K562 (cell line): ENCODE results near the gene PARS2. TPM values are rescaled to one million over a fixed set of nuclear protein-coding genes. Genes with fewer than 3 reads are reported as not detected.
A peak's percentile ranks its signal among the peaks of the same experiment; 100 is the strongest.

Experiments
- ATAC-seq: fragments of 200-7000 bp; cut with Tn5 transposase; 3 replicates; pipeline ENCODE4 v1.9.1; 2020; ENCODE audit warnings: moderate library complexity
- BruUV-seq: library from RNA; stranded (reverse); fragments of 400-500 nt; replicated peaks from 2 replicates; lab custom pipeline; 2021; lab: Mats Ljungman, UMichigan
- CTCF ChIA-PET: fragments of 300-600 bp; formaldehyde crosslinking; extraction: SDS; loops from one replicate; lab custom pipeline; 2021; ENCODE audit warnings: low intra/inter-chr PET ratio; lab: Yijun Ruan, JAX
- POLR2A ChIA-PET: fragments of 300-600, 350-650 bp; sonication (Branson Sonifier 250); formaldehyde crosslinking; extraction: SDS; loops from one replicate; lab custom pipeline; 2021; ENCODE audit warnings: antibody characterized with exemption, inconsistent platforms; lab: Yijun Ruan, JAX
- DNase-seq, 4 experiments: peaks; one replicate each; pipeline versions ENCODE4 v3.0.0 to v3.0.0-alpha.2; 2011 to 2018; ENCODE audit warnings: low spot score in 3 of 4, mixed read lengths in 3 of 4; ENCODE audit errors: extremely low read depth in 1 of 4
- FAIRE-seq: peaks from 2 replicates; lab custom pipeline; 2011; peaks lifted over from hg19 to GRCh38; lab: Jason Lieb, UNC
- H2AFZ ChIP-seq: 2 replicates; pipeline ENCODE4 v1.6.0; 2011; ENCODE audit warnings: low read depth, low read length, control low read depth, inconsistent platforms
- H3K27ac ChIP-seq: fragments of 200-600 bp; 3 replicates; pipeline ENCODE4 v1.8.0; 2011; ENCODE audit warnings: low read depth, mild to moderate bottlenecking, control low read depth, inconsistent platforms, low read length, moderate library complexity, mixed read lengths; ENCODE audit errors: extremely low read depth
- H3K27me3 ChIP-seq, 2 experiments: fragments of 300-600 bp in 1 of 2; 2 replicates in 1 of 2; 3 replicates in 1 of 2; pipeline versions ENCODE4 v1.6.0 to v1.8.0; 2011; ENCODE audit warnings: inconsistent platforms in 2 of 2, low read length in 2 of 2, mild to moderate bottlenecking in 1 of 2, mixed read lengths in 1 of 2, moderate library complexity in 1 of 2; ENCODE audit not compliant: control insufficient read depth in 2 of 2, insufficient read depth in 2 of 2
- H3K36me3 ChIP-seq: fragments of 300-600 bp; 3 replicates; pipeline ENCODE4 v1.8.0; 2011; ENCODE audit warnings: mild to moderate bottlenecking, low read length, inconsistent platforms; ENCODE audit not compliant: control insufficient read depth, insufficient read depth
- H3K4me1 ChIP-seq, 2 experiments: fragments of 200-600 bp in 1 of 2; replicated peaks in 1 of 2; 2 replicates in 1 of 2; 3 replicates in 1 of 2; pipeline versions ENCODE4 v1.5.1 to v1.8.0; 2011; ENCODE audit warnings: inconsistent platforms in 2 of 2, low read length in 2 of 2, mild to moderate bottlenecking in 1 of 2, mixed read lengths in 1 of 2, moderate library complexity in 1 of 2; ENCODE audit not compliant: control insufficient read depth in 2 of 2, insufficient read depth in 2 of 2
- H3K4me2 ChIP-seq: 2 replicates; pipeline ENCODE4 v1.6.1; 2011; ENCODE audit warnings: low read length, control low read depth, inconsistent platforms, mixed read lengths; ENCODE audit not compliant: insufficient read depth
- H3K4me3 ChIP-seq: fragments of 200-600 bp; sonication (generic), shearing (Covaris generic); 2 replicates; pipeline ENCODE4 v1.5.1; 2016; ENCODE audit warnings: control low read depth, inconsistent platforms
- H3K79me2 ChIP-seq: fragments of 200-600 bp; 3 replicates; pipeline ENCODE4 v1.8.0; 2011; ENCODE audit warnings: low read length, inconsistent platforms; ENCODE audit not compliant: control insufficient read depth, insufficient read depth
- H3K9ac ChIP-seq, 2 experiments: 2 replicates each; pipeline versions ENCODE4 v1.6.0 to v1.6.1; 2011; ENCODE audit warnings: low read depth in 2 of 2, low read length in 2 of 2, control low read depth in 1 of 2, inconsistent platforms in 1 of 2, mild to moderate bottlenecking in 1 of 2, mixed read lengths in 1 of 2; ENCODE audit not compliant: insufficient read depth in 1 of 2
- H3K9me1 ChIP-seq: one replicate; pipeline ENCODE4 v1.6.0; 2011; ENCODE audit warnings: inconsistent platforms, mild to moderate bottlenecking, low read length, moderate library complexity; ENCODE audit not compliant: control insufficient read depth, insufficient read depth
- H3K9me3 ChIP-seq: replicated peaks from 2 replicates; pipeline ENCODE4 v1.5.1; 2011; ENCODE audit warnings: low read depth, low read length, inconsistent platforms; ENCODE audit not compliant: control insufficient read depth, insufficient read depth
- H4K20me1 ChIP-seq: replicated peaks from 2 replicates; pipeline ENCODE4 v1.6.1; 2011; ENCODE audit warnings: low read length, inconsistent platforms, mixed read lengths; ENCODE audit not compliant: control insufficient read depth, insufficient read depth
- BCL6 ChIP-seq: fragments of 250-450 bp; sonication (Bioruptor Pico); IDR thresholded peaks from 2 replicates; pipeline ENCODE4 v1.4.0; 2020
- CBFA2T3 ChIP-seq: fragments of 450-650 bp; IDR thresholded peaks from 2 replicates; pipeline ENCODE4 v1.6.1; 2017
- CBX5 ChIP-seq: IDR thresholded peaks from 2 replicates; pipeline ENCODE4 v1.6.1; 2014; ENCODE audit warnings: low read depth, borderline replicate concordance
- E2F1 ChIP-seq: sonication (generic); formaldehyde crosslinking; IDR thresholded peaks from 2 replicates; pipeline ENCODE4 v1.8.1; 2023; ENCODE audit warnings: mild to moderate bottlenecking, missing genetic modification reagents, moderate library complexity
- KDM5B ChIP-seq: fragments of 200-600 bp; sonication (generic); IDR thresholded peaks from 2 replicates; pipeline ENCODE4 v1.6.1; 2012; ENCODE audit warnings: low read depth, mild to moderate bottlenecking, moderate library complexity, low read length, control low read depth, inconsistent platforms; ENCODE audit not compliant: insufficient replicate concordance
- MXD1 ChIP-seq: fragments of 250-450 bp; sonication (Bioruptor Pico); IDR thresholded peaks from 2 replicates; pipeline ENCODE4 v1.8.0; 2021; ENCODE audit warnings: borderline replicate concordance, mild to moderate bottlenecking, moderate library complexity; ENCODE audit not compliant: poor library complexity, severe bottlenecking
- NEUROD1 ChIP-seq: fragments of 150-350 bp; IDR thresholded peaks from 2 replicates; pipeline ENCODE4 v1.6.1; 2014; ENCODE audit warnings: borderline replicate concordance, low read length, low read depth; ENCODE audit not compliant: partially characterized antibody
- POLR2G ChIP-seq: fragments of 200-400 bp; formaldehyde crosslinking; IDR thresholded peaks from 2 replicates; pipeline ENCODE4 v1.6.1; 2017; ENCODE audit warnings: low read depth, mild to moderate bottlenecking, antibody characterized with exemption, low read length, moderate library complexity
- PTBP1 ChIP-seq: fragments of 200-400 bp; formaldehyde crosslinking; IDR thresholded peaks from 2 replicates; pipeline ENCODE4 v1.6.1; 2017; ENCODE audit warnings: low read depth, low read length
- RFX5 ChIP-seq: IDR thresholded peaks from 2 replicates; pipeline ENCODE4 v1.6.1; 2011; ENCODE audit warnings: low read depth, mild to moderate bottlenecking, improper control_type of control experiment, low read length
- RUNX1 ChIP-seq: sonication (generic); IDR thresholded peaks from 2 replicates; pipeline ENCODE4 v1.6.1; 2016; ENCODE audit warnings: antibody characterized with exemption, low read depth
- SMAD3 ChIP-seq: fragments of 450-650 bp; formaldehyde crosslinking; conservative IDR thresholded peaks from 2 replicates; pipeline ENCODE4 v1.4.0; 2020; ENCODE audit warnings: mild to moderate bottlenecking
- TOE1 ChIP-seq, 2 experiments: fragments of 450-650 bp in 1 of 2; sonication (generic) in 1 of 2; formaldehyde crosslinking in 1 of 2; IDR thresholded peaks; 2 replicates each; pipeline versions ENCODE4 v1.7.1 to v1.8.0; 2016 to 2022; ENCODE audit warnings: borderline replicate concordance in 2 of 2, mild to moderate bottlenecking in 2 of 2, antibody characterized with exemption in 1 of 2, inconsistent platforms in 1 of 2, low read depth in 1 of 2, missing genetic modification reagents in 1 of 2, moderate library complexity in 1 of 2
- ZBTB33 ChIP-seq: sonication (generic); formaldehyde crosslinking; IDR thresholded peaks from 2 replicates; pipeline ENCODE4 v1.8.1; 2023; ENCODE audit warnings: mild to moderate bottlenecking, missing genetic modification reagents
- ZNF12 ChIP-seq: sonication (generic); formaldehyde crosslinking; IDR thresholded peaks from 2 replicates; pipeline ENCODE4 v1.4.0; 2020; ENCODE audit warnings: mild to moderate bottlenecking, missing genetic modification reagents
- WGBS: fragments of 100-300 bp; shearing (Covaris generic); methylation state at CpG from one replicate; pipeline ENCODE4 v1.1.6; 2016; ENCODE audit warnings: low coverage, mixed read lengths; ENCODE audit not compliant: insufficient coverage; ENCODE audit errors: missing lambda C conversion rate; 5-methylcytosine and 5-hydroxymethylcytosine counted together
- in situ Hi-C: fragments of 300-500 bp; cut with MboI; formaldehyde crosslinking; loops from 4 replicates; pipeline ENCODE4 v1.15.0; 2018; ENCODE audit warnings: inconsistent platforms, mixed read lengths
- intact Hi-C: fragments of 100-400 bp; cut with micrococcal nuclease; formaldehyde crosslinking; loops from 2 replicates; pipeline ENCODE4 v1.14.2; 2022
- polyA plus RNA-seq, 8 experiments: library from polyadenylated mRNA; depleted of rRNA in 4 of 8; stranded (reverse) in 5 of 8; unstranded in 3 of 8; fragments of >200 nt; fragmentation: Nextera tagmentation in 2 of 8; fragmentation: Illumina TruSeq in 1 of 8; extraction: Ambion mirVana in 2 of 8; extraction: Trizol in 1 of 8; gene quantifications; 2 replicates each; pipeline versions ENCODE4 v1.2.1 to v1.2.3, GENCODE V29; 2011 to 2014; ENCODE audit warnings: inconsistent platforms in 1 of 8, missing spikeins in 1 of 8
- total RNA-seq, 7 experiments: library from RNA; depleted of rRNA in 6 of 7; stranded (reverse); fragments of >200 nt in 6 of 7; fragmentation: Illumina TruSeq in 2 of 7; extraction: Trizol in 2 of 7; gene quantifications; 2 replicates each; pipeline versions ENCODE4 v1.2.1 to v1.2.3, GENCODE V29; 2011 to 2021; ENCODE audit warnings: low replicate concordance in 1 of 7

Gene PARS2
- total and polyA plus RNA-seq, 9 of the 15 experiments (the other 6 are each of a cell fraction or from before 2014, with no cell fraction given) = 6.3 to 12.4 (median 7.9) TPM

DNA sequence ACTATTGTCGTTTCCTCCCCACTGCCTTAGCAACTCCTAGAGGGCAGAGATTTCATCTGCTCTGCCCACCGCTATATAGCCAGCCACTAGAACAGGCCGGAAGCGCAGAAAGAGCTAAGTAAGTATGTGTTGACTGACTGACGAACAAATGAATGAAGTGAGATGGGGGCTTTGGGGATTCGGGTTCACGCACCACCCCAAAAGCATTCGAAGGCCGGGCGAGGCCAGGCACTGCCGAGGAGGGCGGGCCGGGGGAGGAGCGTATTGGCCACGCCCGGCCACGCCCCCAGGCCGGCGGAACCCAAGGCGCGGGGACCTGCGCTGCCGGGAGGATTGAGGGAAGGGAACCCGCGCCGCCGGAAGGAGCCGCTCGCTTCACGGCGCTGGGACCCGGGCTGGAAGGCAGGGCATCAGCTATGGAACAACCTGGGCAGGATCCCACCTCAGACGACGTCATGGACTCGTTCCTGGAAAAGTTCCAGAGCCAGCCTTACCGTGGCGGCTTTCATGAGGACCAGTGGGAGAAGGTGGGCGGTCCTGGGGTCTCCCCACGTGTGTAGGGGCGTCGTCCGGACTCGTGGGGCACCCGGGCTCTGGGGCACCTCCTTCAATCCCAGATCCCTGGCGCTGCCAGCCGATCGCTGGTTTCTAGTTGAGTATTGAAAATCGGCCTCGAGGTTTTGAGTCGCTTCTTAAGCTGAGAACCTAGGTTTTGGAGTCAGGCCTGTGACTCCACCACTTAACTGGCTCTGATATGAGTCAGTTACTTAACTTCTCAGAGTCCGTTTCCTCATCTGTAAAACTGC lies 48.6 kb downstream of the PARS2 start, which contains the start of gene TTC4:
TTC4 (plus strand) TSS at position 369 of the 806 bp plus-strand sequence; CDS start at position 417, 48 bp downstream.
- H3K27ac ChIP-seq = peak within 1 kb of the TSS; percentile 83
- ATAC-seq = peak; percentile 99
- peak; percentile 92 to 97 (median 96) for DNase-seq
- TF ChIP-seq RUNX1 (peak; percentile 82; the same call in 1 of the 2 replicates), ZBTB33 (CRISPR knock-in tag) (peak; percentile 44; the same call in 1 of the 2 replicates), PTBP1 (0 out of 2 replicates have a peak, but pooled peaks have one; percentile 50), E2F1 (CRISPR knock-in tag) (peak; percentile 82), TOE1 (IDR thresholded peaks at IDR 0.05; ENCODE audit: borderline replicate concordance) (peak; percentile 80; the same call in 1 of the 2 replicates), TOE1 (CRISPR knock-in tag; IDR thresholded peaks at IDR 0.05; ENCODE audit: borderline replicate concordance, low read depth) (0 out of 2 replicates have a peak, but pooled peaks have one; percentile 22), CBX5 (peak; percentile 79; the same call in 1 of the 2 replicates), NEUROD1 (peak; percentile 88), RFX5 (no peak), BCL6 (CRISPR knock-in tag) (no peak), MXD1 (CRISPR knock-in tag) (peak; percentile 77), POLR2G (peak; percentile 94), SMAD3 (CRISPR knock-in tag) (0 out of 2 replicates have a peak, but pooled peaks have one; percentile 52), CBFA2T3 (no peak), ZNF12 (CRISPR knock-in tag) (0 out of 2 replicates have a peak, but pooled peaks have one; percentile 63), KDM5B (peak; percentile 95)

More for the DNA sequence above, 48.6 kb downstream of the PARS2 start, which contains the start of gene TTC4:
- in situ Hi-C loops = no loop called here
- Histone ChIP-seq H3K9me1 (no peaks in the 10 kb centered on the region), H4K20me1 (no peaks in the 10 kb centered on the region), H3K79me2 (peaks cover 29% of the 10 kb centered on the region), H2AFZ (peak within 1 kb of the TSS; percentile 100), H3K9me3 (no peaks in the 10 kb centered on the region), H3K4me1 (peaks cover 5 to 8% of the 10 kb centered on the region in 2 experiments; a peak in 4 of 5 replicates), H3K9ac (peak within 1 kb of the TSS; percentile 94 to 97), H3K36me3 (peaks cover 41% of the 10 kb centered on the region), H3K4me2 (peak within 1 kb of the TSS; percentile 98), H3K4me3 (peak within 1 kb of the TSS; percentile 88), H3K27me3 (peaks cover 9 to 17% of the 10 kb centered on the region in 2 experiments; a peak in 4 of 5 replicates)
- ChIA-PET CTCF (interaction anchor here (0.6 kb wide), 1 partner anchor 441 kb away, joined by 4 read pairs; no protein-coding TSS in a partner anchor), POLR2A (interaction anchor here (0.6 to 1.4 kb wide), 8 partner anchors 10 to 666 kb away, joined by 3 to 5 read pairs (median 3); no protein-coding TSS in a partner anchor)
- 1% methylated on average over 48 of the region's 51 CpGs for WGBS
- TSS peak; percentile 70 for BruUV-seq
- intact Hi-C loops = loop anchor here (2.0 kb wide), 1 partner anchor 49 kb away; the partner anchor contains the start of gene PARS2
- FAIRE-seq = peak; percentile 84
